Upper lobe of left lung (tissue), 4 donors: ENCODE results near the gene DHRS7B.

Source experiments
- POLR2A ChIP-seq, 4 donors: fragments of 450-650 bp; IDR thresholded peaks; one replicate each; pipeline ENCODE4 v1.5.1; 2016 to 2017; ENCODE audit warnings: antibody characterized with exemption in 4 of 4, mild to moderate bottlenecking in 2 of 4
- POLR2AphosphoS5 ChIP-seq, 2 donors: sonication (generic); formaldehyde crosslinking; IDR thresholded peaks; one replicate each; pipeline ENCODE4 v1.5.1; 2017; ENCODE audit warnings: antibody characterized with exemption in 2 of 2

DNA sequence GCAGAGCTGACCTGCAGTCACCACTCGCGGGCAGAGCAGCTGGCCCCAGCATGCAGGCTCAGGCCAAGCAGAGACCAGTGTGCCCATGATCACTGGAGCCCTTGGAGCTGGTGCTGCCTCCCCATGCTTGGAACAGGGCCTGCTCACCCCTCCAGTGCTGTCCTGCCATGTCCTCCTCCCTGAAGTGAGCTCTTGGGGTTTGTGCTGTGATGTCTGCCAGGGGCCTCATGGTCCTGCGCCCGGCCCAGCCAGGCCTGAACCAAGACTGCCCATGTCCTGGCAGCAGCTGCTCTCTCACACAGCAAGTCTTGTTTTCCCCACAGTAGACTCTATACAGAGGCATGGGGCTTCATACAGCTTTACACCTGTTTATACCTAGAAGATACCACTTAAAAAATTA lies 62.6 kb downstream of the DHRS7B start:
- TF ChIP-seq POLR2A (IDR thresholded peaks at IDR 0.05) (no peak), POLR2AphosphoS5 (IDR thresholded peaks at IDR 0.05) (no peak)
